ENCODE results near the gene COL5A1. TPM values are rescaled to one million over a fixed set of nuclear protein-coding genes. Genes with fewer than 3 reads are reported as not detected.

COL5A1 gene
- total RNA-seq, 4 donors from 2014 or later = 8.4 to 14.7 (median 11.3) TPM

- 73 to 80% methylated on average over 7 of the region's 8 CpGs for WGBS, 2 donors
- TF ChIP-seq POLR2A (IDR thresholded peaks at IDR 0.05) (no peak), CTCF (IDR thresholded peaks at IDR 0.05) (no peak)
- no peak overlapping the region for H3K4me3 ChIP-seq (ENCODE audit: low read depth, poor library complexity, severe bottlenecking)
- DNase-seq (ENCODE audit: low spot score in 2 of 2) = no peak
- intact Hi-C loops (cut with DNase I; ENCODE audit: low total_unique reads) = no loop called here
Observed at GRCh38 chr9:134678206-134678605, 36.6 kb downstream of the COL5A1 start.

GRCh38 chr9:134678666-134679443 lies 37.3 kb downstream of the COL5A1 start:
- no peak overlapping the region for H3K4me3 ChIP-seq (ENCODE audit: low read depth, poor library complexity, severe bottlenecking)

GRCh38 chr9:134679616-134680392 lies 38.2 kb downstream of the COL5A1 start:
- DNase-seq (ENCODE audit: low spot score in 2 of 2) = no peak
- 87% methylated on average over 9 to 15 of the region's 19 CpGs for WGBS, 2 donors
- TF ChIP-seq CTCF (IDR thresholded peaks at IDR 0.05) (no peak), POLR2A (IDR thresholded peaks at IDR 0.05) (no peak)
- intact Hi-C loops (cut with DNase I; ENCODE audit: low total_unique reads) = no loop called here
- no peak overlapping the region for H3K4me3 ChIP-seq (ENCODE audit: low read depth, poor library complexity, severe bottlenecking)

More at GRCh38 chr9:134678666-134679443, 37.3 kb downstream of the COL5A1 start:
- DNase-seq (ENCODE audit: low spot score in 2 of 2) = no peak
- TF ChIP-seq POLR2A (IDR thresholded peaks at IDR 0.05) (no peak), CTCF (IDR thresholded peaks at IDR 0.05) (no peak)
- WGBS, 2 donors = 72 to 76% methylated on average over 15 to 16 of the region's 17 CpGs
- intact Hi-C loops (cut with DNase I; ENCODE audit: low total_unique reads) = no loop called here

GRCh38 chr9:134680393-134681060 lies 38.9 kb downstream of the COL5A1 start:
- 83 to 90% methylated on average over 18 of the region's 18 CpGs for WGBS, 2 donors
- intact Hi-C loops (cut with DNase I; ENCODE audit: low total_unique reads) = no loop called here

More at GRCh38 chr9:134680393-134681060, 38.9 kb downstream of the COL5A1 start:
- TF ChIP-seq POLR2A (IDR thresholded peaks at IDR 0.05) (no peak), CTCF (IDR thresholded peaks at IDR 0.05) (no peak)
- no peak for DNase-seq (ENCODE audit: low spot score in 2 of 2)
- no peak overlapping the region for H3K4me3 ChIP-seq (ENCODE audit: low read depth, poor library complexity, severe bottlenecking)
